Neural crest cell (in vitro differentiated cells): Measurements from ENCODE around the gene TCEA3. TPM values are rescaled to one million over a fixed set of nuclear protein-coding genes. Genes with fewer than 3 reads are reported as not detected.

Source experiments
- DNase-seq: peaks from one replicate; pipeline ENCODE4 v3.0.0; 2021; ENCODE audit warnings: low read depth, mixed read lengths, low spot score
- H3K27ac Mint-ChIP-seq: one replicate; pipeline ENCODE4 v1.8.0; 2021; ENCODE audit warnings: mild to moderate bottlenecking, mixed read lengths; ENCODE audit not compliant: unreplicated experiment
- H3K27me3 Mint-ChIP-seq: 2 replicates; pipeline ENCODE4 v1.8.0; 2021; ENCODE audit warnings: low read depth, mild to moderate bottlenecking, mixed read lengths
- H3K36me3 Mint-ChIP-seq: 2 replicates; pipeline ENCODE4 v1.8.0; 2021; ENCODE audit warnings: low read depth, mild to moderate bottlenecking, mixed read lengths
- H3K4me1 Mint-ChIP-seq: 2 replicates; pipeline ENCODE4 v1.8.0; 2021; ENCODE audit warnings: mixed read lengths
- H3K4me3 Mint-ChIP-seq: one replicate; pipeline ENCODE4 v1.8.0; 2021; ENCODE audit warnings: mild to moderate bottlenecking, mixed read lengths
- H3K9me3 Mint-ChIP-seq: 2 replicates; pipeline ENCODE4 v1.8.0; 2021; ENCODE audit warnings: mixed read lengths
- CTCF ChIP-seq: fragments of 200-600 bp; sonication (generic); conservative IDR thresholded peaks from 2 replicates; pipeline ENCODE4 v1.5.0; 2021; ENCODE audit warnings: antibody characterized with exemption, mild to moderate bottlenecking
- total RNA-seq: library from RNA; stranded (reverse); gene quantifications from 2 replicates; pipeline ENCODE4 v1.2.1, GENCODE V29; 2021

The TCEA3 gene
- total RNA-seq, 1 donor from 2014 or later: 1.5 TPM

GRCh38 chr1:23366146-23366545 lies 58.4 kb downstream of the TCEA3 start:
- peaks cover 38% of the 10 kb centered on the region for H3K36me3 Mint-ChIP-seq

DNA sequence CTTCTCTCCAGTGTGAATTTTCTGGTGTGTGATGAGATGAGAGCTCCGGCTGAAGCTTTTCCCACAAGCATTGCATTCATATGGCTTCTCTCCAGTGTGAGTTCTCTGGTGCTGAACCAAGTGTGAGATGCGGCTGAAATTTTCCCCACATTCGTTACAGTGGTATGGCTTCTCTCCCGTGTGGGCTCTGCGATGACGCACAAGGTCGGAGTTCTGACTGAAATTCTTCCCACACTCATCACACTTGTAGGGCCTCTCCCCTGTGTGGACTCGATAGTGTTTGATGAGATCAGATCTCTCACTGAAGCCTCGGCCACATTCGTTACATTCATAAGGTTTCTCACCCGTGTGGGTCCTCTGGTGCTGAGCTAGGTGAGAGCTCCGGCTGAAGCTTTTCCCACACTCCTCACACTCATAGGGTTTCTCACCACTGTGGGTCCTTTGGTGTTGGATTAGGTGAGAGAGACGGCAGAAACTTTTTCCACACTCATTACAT lies 62.3 kb downstream of the TCEA3 start:
- Mint-ChIP-seq H3K4me1 (peaks cover 22% of the 10 kb centered on the region), H3K27me3 (no peaks in the 10 kb centered on the region), H3K9me3 (peaks cover 30% of the 10 kb centered on the region), H3K27ac (no peak overlapping the region), H3K4me3 (no peak overlapping the region), H3K36me3 (peaks cover 63% of the 10 kb centered on the region)
- DNase-seq: no peak
- TF ChIP-seq CTCF: no peak

More at GRCh38 chr1:23366146-23366545, 58.4 kb downstream of the TCEA3 start:
- Mint-ChIP-seq H3K4me1 (peaks cover 47% of the 10 kb centered on the region), H3K27ac (no peak overlapping the region), H3K9me3 (peaks cover 11% of the 10 kb centered on the region), H3K27me3 (no peaks in the 10 kb centered on the region), H3K4me3 (peak overlapping the region; percentile 98)
- DNase-seq: no peak
- TF ChIP-seq CTCF: no peak

GRCh38 chr1:23358310-23358875 lies 66.2 kb downstream of the TCEA3 start:
- peaks cover 30% of the 10 kb centered on the region for H3K9me3 Mint-ChIP-seq
- H3K27ac Mint-ChIP-seq: no peak overlapping the region
- H3K4me3 Mint-ChIP-seq: no peak overlapping the region
- DNase-seq: no peak
- TF ChIP-seq CTCF: no peak
- H3K27me3 Mint-ChIP-seq: no peaks in the 10 kb centered on the region
- peaks cover 55% of the 10 kb centered on the region for H3K36me3 Mint-ChIP-seq
- H3K4me1 Mint-ChIP-seq: peaks cover 24% of the 10 kb centered on the region

DNA sequence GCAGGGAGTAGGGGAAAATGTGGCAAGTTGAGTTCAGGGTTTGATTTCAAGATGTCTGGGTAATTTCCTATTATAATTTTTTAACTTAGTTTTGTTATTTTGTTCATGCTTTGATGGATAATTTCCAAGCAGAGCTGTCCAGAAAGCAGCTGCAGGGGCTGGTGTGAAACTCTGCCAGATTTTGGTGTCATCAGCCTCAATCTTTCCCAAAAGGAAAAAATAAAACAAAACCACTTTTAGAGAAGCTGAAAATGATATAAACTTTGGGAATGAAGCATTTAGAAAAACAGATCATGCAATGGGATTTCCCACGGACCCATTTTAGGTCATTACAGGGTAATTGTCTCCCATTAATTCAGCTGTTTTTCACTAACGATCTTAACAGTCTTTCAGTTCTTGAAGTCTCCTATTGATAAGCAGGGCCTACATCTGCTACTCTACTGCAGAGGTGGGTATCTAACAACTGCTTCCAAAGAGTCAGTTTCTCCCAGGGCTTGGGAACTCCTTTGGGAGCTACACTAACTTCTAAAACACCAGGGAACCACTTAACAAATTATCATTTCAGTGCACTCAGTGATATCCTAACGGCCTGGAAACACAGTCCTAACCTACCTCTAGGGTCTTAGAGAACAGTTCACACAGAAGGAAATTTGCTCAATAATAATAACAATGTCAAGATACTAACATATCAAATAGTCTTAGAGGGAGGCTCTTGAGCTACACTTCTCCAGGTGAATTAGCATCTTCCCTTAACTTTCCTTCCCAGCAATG lies 67.2 kb downstream of the TCEA3 start:
- peak overlapping the region; percentile 28 for H3K4me3 Mint-ChIP-seq
- H3K27ac Mint-ChIP-seq: no peak overlapping the region
- H3K36me3 Mint-ChIP-seq: peaks cover 44% of the 10 kb centered on the region
- no peak for DNase-seq
- no peak for TF ChIP-seq CTCF
- H3K27me3 Mint-ChIP-seq: no peaks in the 10 kb centered on the region
- H3K4me1 Mint-ChIP-seq: peaks cover 24% of the 10 kb centered on the region
- peaks cover 25% of the 10 kb centered on the region for H3K9me3 Mint-ChIP-seq

GRCh38 chr1:23356471-23357137 lies 67.9 kb downstream of the TCEA3 start:
- no peaks in the 10 kb centered on the region for H3K27me3 Mint-ChIP-seq
- no peak for DNase-seq
- H3K36me3 Mint-ChIP-seq: peaks cover 37% of the 10 kb centered on the region
- peaks cover 24% of the 10 kb centered on the region for H3K4me1 Mint-ChIP-seq
- H3K4me3 Mint-ChIP-seq: peak overlapping the region; percentile 18
- peaks cover 21% of the 10 kb centered on the region for H3K9me3 Mint-ChIP-seq
- TF ChIP-seq CTCF: no peak
- peak overlapping the region; percentile 16 for H3K27ac Mint-ChIP-seq
